Measurements from ENCODE around the gene PRLHR.

The PRLHR gene

GRCh38 chr10:118586911-118587310 is 8.5 kb downstream of the PRLHR start:
- DNase-seq, result no peak

DNA sequence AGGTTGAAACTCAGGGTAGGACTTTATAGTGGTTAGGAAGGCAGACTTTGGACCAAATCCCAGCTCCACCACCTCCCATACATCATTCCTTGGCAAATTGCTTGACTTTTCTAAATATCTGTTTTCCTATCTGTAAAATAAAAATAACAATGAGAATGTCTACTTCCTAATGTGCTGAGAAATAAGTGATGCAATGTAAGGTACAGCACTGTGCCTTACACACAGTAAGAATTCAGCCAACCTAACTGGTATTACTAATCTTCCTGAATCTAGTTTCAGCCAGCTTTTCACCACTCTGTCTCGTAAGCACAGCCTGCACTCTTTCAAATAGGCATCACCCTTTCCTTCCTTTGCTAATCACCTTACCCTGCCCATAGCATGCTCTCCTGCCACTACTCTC is 9.7 kb downstream of the PRLHR start:
- DNase-seq, result no peak

DNA sequence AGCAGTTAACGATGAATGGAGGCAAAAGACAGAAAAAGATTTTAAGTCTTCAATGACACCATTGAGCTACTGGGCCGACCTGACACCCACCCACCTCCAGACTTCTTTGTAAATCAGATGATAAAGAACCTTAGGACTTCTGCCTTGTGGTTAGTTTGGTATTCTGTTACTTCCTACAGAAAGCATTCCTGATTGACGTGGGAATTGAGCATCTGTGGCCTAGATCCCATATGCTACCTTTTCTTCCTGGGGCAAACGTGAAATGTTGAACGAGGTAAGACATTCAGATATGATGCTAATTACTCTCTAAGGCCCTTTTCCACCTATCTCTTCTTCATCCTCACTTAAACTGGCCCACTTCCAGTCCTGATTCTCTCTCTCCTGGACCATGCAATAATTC is 10.2 kb downstream of the PRLHR start:
- peak; percentile 15 for DNase-seq

GRCh38 chr10:118584181-118584954 is 11.1 kb downstream of the PRLHR start:
- DNase-seq, result no peak

GRCh38 chr10:118583611-118584010 is 11.8 kb downstream of the PRLHR start:
- DNase-seq, result no peak

GRCh38 chr10:118582511-118582910 is 12.9 kb downstream of the PRLHR start:
- DNase-seq, result no peak

DNA sequence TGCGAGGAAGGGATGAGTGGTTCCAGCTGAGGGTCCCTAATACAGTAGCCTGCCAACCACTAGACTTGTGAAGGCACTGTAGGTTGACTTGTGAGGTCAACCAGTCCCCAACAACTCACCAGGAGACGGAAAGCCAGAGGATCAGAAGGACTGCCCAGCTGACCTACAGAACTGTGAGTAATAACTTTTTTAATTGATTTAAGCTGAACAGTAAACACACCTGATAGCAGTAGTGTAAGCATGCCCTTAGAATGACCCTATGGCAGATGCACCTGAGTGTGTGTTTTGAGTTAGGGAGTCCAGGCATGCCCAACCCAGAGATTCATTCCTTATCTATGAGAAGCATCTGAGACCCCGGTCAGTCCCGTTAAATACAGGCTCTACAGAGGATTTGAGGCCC is 14.1 kb downstream of the PRLHR start:
- no peak for DNase-seq

DNA sequence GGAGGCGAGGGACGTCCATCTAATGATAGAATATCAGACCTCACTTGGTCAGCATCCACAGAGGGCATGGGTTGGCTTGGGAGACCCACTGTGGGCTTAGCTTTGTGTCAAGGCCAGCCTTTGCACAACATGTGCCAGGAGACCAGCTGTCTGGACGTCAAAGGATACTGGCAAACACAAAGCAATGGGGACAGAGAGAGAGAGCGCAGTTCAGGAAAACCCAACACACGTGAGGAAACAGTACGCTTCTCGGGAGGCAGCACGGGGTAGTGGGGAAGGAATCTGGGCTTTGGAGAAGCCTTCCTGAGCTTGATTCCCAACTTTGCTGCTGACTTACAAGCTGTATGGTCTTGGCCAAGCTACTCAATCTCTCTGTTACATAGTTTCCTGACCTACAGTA is 14.7 kb downstream of the PRLHR start:
- DNase-seq, result no peak

DNA sequence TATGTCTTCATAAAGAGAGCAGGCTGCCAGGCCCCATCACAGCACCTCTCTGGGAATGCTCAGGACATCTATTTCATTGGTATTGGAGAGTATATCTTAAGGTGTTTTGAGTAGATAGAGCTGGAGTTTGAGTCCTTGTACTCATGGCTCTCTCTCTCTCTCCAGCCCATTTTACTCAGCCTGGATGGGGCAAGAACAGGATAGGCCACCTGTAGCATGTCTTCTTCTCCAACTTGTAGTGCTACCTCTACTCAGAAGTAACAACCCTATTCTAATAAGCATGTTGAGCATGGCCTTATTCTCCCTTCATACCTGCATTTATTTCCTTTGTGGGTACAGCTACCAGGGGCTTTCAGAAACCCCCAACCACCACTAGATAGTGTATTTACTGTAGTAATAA is 21.9 kb downstream of the PRLHR start:
- no peak for DNase-seq

DNA sequence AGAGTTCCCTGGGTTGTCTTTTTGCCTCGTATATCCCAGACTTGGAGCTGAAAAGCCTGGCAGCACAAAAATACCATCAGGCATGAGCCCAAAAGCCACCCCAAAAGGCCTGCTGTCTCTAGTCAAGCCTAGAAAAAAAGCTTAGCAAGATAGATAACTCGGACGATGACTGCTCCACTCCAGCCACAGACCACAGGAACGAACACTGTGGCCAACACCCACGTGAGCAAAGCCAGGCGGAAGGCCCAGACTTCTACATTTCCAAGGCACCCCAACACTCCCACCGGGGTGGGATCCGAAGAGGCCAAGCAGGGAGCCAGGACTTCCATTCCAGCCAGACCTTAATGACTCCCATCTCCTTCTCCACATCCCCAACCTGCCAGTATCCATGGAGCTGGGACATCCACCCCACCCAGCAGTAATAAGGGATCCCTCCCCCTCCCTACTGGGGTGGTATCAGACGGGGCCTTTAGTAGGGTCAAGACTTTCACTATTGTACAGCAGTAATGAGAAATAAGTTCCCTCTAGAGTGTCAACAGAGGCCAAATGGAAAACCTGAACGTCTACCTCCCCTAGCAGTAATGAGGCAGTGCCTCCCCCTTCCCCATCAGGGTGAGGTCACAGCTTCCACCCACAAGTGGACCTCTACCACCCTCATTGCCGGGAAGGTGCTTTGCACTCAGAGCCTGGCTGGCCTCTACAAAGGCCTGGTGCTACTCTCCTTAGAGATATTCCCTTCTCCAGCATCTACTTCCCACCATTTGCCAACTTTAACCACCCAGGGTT is 23.0 kb downstream of the PRLHR start:
- no peak for DNase-seq

DNA sequence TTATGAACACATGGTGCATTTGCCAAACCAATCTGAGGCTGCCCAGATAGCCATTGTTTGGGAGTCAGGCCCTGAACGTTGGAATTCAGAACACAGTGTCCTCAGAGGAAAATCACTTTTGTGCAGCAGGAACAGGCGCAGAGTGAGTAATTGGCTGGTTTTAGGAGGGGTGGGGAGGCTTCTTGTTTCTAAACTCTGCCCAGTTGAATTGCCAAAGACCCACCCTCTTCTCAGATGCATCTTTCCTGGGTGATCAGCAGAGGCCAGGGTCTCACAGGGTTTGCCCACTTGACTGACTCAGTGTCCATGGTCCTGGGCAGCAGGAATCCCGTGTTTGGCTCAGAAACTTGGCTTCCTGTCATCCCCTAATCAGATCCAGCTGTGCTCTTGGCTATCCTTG is 24.3 kb downstream of the PRLHR start:
- no peak for DNase-seq

DNA sequence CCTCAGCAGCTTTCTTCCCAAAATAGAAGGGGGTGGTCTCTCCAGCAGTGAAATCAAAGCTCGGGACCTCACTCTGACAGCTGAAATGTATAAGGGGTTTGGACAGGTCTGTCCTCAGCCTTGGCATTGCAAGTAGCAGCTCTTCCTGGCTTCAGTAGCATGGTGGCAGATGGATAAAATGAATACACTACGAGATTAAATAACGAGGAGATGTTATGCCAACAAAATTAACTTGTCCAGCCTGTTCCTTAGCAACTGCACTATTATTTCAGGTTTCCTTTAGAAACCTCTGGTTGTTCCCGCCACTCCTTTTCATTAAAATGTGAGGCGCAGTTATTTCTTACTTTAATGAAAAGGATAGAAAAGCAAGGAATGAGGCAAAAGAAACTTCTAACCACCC is 24.9 kb downstream of the PRLHR start:
- no peak for DNase-seq

- DNase-seq, result no peak
Measured at GRCh38 chr10:118569882-118570252, 25.6 kb downstream of the PRLHR start.

DNA sequence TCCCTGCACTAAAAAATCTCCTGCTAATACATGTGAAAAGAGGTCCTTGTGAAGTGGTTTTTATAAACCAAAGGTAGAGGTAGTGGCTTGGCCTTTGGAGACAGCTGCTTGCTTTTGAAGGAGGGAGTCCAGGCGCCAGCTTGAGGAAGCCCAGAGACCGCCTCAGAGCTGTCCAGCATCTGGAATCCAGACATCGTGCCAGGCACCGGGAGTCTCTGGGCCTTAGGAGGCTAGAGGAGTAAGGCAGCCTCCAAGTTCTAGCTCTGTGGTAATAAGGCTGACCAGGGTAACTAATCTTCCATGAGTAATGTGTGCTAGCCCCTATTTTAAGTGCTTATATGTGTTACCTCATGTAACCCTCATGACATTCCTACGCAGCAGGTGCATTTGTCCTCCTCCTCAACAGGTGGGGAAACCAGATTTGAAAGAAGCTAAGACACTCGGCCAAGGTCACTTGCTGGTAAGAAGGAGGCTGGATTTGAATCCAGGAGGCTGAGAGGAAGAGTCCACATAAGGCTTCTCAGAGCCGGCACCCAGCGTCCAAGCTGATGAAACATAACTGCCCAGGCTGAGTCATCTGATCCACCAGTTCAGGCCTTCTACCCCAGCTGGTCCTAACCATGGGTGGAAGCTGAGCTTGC is 26.1 kb downstream of the PRLHR start:
- no peak for DNase-seq

- DNase-seq, result peak; percentile 54
Measured at GRCh38 chr10:118568327-118568848, 27.1 kb downstream of the PRLHR start.

GRCh38 chr10:118567701-118568248 is 27.7 kb downstream of the PRLHR start:
- DNase-seq, result no peak

DNA sequence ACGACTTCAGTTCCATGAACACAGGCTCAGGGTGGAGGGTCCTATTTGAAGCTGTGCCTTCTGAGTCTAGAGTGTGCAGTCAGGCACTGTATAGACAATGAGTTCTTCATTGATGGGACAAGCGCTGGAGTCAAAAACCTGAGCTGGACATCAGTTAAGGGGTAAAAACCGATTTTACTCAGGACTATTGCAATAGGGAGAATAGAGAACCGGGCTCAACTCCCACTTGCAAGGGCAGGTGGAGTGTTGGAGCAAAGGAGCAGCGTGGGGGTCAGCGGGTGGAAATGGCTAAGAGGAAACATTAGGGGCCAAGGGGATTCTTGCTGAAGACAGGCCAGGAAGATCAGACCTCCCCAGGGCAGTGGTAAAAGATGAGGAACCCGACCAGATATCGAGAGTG is 28.5 kb downstream of the PRLHR start:
- DNase-seq, result no peak

DNA sequence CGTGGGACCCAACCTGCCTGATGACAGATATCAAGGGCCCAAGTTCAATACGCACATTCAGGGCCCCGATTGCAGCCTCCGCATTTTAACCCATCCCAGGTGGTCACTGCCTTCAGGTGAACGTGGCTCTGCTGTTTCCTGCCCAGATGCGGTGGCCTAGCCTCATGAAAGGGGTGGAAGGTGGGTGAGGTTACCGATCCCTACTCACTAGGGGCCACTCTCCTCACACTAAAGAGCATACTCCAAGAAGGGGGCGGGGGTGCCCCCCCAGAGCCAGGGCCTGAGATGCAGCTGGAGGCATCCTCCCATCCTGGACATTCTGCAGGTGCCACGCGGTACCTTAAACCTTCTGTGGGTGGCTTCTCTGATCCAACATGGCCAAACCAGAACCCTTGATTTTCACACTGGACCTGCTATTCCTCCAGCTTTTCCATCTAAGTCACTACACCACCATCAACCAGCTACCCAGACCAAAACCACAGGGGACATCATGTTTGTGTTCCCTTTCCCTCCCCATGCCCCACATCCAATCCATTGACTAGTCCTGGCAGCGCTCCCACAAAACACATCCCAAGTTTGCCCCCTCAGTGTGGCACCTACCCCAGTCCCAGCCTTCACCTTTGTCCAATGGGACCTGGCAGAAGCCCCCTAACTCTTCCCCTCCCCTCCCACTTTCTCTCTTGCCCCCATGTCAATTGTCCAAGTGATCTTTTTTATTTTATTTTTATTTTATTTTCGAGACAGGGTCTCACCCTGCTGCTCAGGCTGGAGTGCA is 30.0 kb downstream of the PRLHR start:
- DNase-seq, result no peak

GRCh38 chr10:118564652-118565051 is 30.8 kb downstream of the PRLHR start:
- DNase-seq, result peak; percentile 41

DNA sequence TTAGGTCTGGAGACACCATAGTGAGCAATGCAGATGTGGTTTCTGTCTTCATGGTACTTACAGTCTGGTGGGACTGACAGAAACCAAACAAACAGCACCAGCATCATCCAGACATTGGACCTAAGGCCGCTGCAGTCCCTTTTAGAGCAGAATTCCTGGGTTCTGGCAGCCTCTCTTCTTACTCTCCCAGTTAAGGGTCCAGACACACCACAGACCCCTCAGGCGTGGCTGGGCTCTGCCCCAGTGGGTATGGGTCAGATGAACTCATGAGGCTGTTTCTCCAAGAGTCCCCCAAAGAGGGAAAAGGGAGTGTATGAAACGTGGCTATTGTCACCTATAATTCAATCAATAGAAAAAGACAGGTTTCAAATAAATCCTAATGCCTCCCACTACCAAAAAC is 31.3 kb downstream of the PRLHR start:
- DNase-seq, result no peak

DNA sequence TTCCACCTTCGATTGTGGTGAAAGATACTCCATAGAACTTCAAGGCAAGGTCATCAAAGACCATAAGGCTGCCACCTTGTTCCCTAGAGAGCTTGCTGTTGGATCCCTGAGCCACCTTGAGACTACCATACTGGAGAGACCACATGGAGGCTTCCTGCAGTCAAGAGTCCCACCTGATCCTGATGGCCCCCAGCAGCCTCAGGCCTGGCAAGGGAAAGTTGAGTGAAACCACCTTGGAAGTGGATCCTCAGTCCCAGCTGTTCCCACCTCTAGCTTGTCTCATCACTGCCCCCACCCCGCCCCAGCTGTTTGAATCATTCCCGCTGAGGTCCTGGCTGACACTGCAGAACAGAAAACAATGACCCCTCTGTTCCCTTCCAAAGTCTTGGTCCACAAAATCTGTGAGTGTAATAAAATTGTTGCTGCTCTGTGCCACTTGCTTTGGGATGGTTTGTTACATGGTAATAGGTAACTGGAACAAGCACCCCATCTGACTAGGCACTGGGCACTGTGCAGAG is 32.0 kb downstream of the PRLHR start:
- DNase-seq, result no peak

GRCh38 chr10:118562851-118563250 is 32.6 kb downstream of the PRLHR start:
- no peak for DNase-seq

Data from NCI-H2171 treated with DMSO at 0.1 percent for 48 hours (cell line).